Measurements from ENCODE around the gene IFFO2.
"Not testable (repeated sequence)": the region's sequence is repeated elsewhere in the genome, so short reads cannot be mapped to it uniquely, and the experiment has no call there.

IFFO2 gene

DNA sequence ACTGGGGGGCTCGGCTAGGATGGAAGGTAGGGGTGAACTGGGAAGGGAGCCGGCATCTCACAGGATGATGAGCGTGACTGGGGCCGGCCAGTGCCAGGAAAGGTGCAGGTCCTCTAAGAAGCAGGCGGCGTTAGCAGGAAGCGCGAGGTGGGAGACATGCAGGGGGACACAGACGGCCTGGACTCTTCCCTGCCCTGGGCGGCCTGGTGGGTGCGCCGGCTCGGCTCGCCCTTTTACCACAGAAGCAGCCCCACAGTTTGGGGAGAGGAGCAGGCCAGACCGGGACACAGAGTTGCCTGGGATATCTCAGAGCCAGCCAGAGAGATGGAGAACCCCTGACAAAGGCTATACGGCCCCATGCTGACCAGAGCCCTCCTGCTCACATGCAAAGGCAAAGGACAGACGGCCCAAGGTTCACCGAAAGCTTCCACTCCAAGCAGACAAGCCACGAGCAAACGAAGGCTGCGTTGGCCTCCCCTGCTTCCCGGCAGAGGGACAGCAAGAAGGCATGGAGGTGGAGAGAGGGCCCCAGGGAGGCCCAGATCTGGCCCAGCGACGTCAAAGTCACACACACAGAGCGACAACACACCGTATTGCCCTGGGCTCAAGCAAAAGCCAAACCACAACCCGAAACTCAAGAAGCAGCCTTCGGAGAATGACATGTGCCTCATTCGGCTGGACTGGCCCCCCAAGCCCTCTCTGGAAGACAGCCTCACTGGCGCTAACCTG is 39.2 kb downstream of the IFFO2 start:
- DNase-seq: no peak

DNA sequence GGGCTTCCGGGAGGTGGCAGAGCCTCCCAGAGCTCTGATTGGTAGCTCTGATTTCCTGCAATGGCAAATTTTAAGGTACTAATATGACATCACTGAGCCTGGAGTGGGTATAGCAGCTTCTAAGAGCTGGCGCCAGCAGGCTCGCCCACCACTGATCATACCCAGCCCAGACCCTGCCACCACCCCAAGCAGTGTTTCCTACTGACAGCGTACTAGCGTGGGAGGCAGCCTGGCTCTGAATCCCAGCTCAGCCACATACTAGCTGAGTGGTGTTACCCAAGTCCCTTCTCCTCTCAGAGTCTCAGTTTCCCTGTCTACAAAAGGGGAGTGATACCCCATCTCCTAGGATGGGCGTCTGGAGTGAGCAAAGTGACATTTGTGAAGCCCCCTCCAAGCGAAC is 41.1 kb downstream of the IFFO2 start:
- no peak for DNase-seq

DNA sequence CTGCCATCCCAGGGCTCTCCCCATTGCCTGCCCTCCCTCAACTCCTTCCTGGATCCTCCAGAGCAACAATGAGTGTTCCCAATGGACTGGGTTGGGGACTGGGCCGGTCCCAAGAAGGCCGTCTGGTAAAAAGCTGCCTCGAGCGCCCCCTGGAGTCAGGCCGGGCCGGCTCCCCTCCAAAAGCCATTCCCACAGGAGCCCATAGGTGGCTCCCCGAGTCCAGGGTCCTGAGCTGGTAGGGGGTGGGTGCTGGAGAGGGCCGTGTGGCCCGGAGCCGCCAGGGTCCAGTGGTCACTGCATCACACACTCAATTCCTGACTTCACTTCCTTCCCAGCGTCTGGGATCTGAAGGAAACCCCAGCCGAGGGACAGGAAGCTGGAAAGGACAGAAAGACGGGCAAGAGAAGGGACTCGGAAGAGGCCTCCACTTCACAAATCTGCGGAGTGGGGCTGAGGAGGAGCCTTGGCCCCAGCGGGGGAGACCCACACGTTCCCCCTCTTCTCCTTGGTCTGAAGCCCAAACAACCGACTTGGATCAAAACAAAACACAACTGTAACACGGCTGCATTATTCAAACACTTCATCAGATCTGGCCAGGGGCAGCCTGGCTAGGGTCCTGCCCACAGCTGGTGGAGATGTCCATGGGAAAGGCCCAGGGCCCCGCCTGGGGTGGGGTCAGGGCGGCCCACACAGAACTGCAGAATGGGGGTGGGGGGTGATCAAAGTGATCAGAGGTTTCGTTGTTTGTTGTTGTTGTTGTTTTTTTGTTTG is 43.2 kb downstream of the IFFO2 start:
- DNase-seq: peak; percentile 79

DNA sequence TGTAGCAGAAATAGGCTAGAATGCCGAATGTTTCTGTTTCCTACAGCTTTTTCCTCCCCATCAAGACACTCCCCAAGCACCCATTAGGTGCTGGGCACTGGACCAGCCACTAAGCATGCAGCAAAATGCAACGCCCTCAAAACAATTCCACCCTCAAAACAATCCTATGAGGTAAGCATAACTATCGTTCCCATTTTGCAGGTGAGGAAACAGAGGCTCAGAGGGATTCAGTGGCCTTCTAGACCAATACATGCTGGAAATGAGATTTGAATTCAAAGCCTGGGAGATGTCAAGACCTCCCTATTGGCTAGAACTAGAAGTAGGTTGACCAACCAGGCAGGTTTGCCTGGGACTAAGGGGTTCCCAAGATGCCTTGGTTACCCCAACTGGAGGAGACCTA is 43.9 kb downstream of the IFFO2 start:
- no peak for DNase-seq

DNA sequence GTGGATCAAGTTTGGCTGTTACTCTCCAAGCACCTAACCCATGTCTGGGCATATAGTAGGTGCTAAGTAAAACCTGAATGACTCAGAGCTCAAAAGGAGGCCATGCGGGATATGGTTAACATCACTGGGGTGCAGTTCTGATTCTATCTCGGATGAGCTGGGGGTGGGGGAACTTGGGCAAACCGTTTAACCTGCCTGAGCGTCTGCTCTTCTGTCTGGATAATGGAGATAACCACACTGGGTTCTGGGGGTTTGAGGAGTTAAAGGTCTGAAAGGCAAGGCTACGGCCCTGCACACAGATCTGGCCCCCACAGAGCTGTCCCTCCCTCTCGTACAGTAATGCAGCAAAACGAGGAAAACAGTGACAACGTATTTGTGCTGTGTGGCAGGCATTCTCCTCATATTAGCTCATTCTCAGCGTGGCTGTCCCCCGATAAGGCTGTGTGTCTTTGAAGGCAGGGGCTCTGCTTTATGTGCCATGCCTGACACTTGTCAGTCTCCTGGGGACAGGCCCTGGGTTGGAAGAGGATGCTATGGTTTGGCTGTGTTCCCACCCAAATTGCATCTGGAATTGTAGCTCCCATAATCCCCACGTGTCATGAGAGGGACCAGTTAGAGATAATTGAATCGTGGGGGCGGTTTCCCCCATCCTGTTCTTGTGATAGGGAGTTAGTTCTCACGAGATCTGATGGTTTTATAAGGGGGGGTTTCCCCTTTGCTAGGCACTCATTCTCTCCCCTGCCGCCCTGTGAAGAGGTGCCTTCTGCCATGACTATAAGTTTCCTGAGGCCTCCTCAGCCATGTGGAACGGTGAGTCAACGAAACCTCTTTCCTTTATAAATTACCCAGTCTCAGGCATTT is 47.3 kb downstream of the IFFO2 start:
- DNase-seq: peak; percentile 42

DNA sequence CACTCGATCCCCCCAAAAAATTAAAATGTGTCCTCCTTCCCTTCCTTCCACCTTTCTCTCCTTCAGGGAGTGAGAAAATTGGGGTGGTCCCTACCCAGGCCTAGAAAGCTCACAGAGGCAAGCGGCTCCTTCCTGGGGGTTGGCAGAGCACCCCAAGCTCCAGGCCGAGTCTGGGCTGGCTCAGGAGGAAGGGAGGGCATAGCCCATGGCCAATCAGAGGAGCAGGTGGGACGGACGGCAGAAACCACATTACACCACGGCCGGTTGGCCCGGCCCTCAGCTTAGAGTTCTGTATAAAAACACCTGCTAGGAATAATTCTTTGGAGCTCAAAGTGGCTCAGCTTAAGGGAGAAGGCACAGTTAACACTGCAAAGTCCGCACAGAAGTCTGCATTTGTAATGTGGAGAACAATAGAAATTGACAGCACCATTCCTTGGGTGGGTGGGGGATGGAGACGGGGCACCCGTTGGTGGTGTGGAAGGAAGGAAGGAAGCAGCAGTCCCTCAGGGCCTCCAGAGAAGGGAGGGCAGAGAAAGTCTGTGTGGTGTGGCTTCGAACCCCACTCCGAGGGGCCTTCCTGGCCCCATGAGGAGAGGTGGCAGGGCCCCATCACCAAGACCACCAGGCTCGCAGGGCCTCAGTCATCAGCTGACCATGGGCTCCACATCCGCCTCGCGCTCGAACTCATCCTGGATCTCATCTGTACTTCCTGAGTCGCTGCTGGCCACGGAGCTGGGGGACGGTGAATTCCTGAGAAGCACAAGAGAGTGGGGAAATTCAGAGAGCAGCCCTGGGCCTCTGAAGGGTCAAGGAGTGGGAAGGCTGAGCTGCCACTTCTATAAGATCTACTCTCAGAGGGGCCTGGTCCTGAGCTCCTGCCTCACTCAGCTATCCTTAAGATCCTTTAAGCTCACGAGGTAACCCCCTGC is 48.3 kb downstream of the IFFO2 start:
- no peak for DNase-seq

DNA sequence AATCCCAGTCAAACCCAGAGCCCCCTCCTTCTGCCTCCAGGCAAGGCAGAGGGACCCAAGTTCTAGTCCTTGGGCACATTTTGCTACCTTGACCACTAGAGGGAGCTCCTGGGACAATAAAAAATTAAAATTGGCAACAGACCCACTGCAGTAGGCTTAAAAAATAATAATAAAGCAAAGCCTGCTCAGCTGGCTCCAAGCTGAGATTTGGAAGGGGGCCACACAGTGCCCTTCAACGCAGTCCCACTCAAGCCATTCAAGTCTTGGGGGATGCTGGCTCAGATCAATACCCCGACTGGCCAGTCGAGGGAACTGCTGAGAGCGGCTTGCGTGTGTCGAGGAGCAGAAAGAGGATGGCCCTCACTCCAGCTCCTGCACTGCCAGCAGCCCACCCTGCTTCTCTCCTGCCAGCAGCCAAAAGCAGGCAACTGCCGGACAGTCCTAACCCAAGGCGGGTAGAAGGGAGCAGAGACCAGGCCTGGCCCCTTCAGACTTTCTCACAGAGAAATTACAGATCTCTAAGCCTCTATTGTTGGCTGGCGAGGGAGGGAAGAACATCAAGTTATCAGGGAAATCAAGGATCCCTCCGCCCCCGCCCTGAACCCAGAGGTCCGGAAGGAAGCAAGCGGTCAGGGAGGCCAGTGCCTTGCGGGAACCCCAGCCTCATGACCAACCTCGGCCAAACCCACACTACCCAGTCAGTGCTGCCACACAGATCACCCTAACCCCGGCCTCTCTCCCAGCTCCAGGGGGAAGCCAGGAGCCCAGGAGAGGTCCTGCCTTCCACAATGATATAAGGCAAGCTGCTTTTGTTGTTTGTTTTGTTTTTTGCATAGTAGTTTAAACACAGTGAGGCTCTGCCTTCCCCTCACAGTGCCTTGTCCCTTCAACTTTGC is 49.2 kb downstream of the IFFO2 start:
- peak; percentile 59 for DNase-seq

DNA sequence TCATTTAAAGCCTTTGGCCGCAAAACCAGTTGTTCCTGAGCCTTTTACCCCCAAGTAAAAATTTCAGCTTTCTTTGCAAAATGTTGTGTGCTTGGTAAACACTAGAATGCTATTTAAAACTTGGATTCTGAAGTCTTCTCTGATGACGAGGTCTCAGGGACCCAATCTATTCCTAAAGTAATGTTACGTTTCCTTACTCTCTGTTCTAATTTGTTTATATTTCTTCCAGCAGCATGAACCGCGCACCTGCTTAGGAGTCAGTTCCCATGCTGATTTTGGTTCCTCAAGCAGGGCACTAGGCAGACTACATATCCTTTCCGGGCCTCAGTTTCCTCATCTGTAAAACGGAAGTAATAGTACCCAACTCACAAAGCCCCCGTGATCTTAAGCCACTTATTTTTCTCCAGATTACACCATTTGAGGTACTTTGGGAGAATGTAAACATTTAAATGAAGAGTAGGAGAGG is 53.2 kb downstream of the IFFO2 start:
- DNase-seq: no peak

DNA sequence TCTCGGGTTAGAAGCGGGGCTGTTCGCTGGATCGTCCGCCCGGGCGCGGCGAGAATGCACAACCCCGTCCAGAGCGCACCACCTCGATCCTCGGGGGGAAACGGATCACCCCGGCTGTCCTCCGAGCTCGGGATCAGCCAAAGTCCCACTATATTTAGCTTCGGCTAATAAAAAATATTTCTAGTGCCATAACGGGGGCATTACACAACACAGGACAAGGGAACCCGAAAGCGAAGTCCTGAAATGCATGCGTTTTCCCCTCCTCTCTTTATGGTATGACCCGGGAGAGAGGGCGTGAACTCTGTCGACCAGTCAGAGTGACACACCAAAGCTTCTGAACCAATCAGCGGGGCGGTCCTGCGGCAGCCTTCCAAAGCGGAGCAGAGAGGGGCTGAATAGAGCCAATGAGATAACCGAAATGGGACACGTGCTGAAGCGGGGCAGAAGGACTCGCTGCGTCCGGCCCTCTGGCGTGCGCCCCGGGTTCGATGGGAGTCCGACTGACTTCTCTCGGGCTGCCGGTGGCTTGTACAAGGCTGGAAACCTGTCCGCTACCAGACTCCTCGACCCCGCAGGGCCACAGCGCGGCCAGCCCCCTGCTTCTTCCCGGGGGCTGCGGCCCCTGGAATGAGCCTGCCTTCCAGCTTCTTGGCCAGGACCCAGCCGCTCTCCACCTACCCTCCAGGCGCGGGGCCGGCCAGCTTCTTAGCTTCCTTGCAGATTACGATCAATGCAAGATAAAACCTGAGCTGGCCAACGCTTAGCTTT is 53.8 kb downstream of the IFFO2 start, which contains the start of gene ALDH4A1:
Gene ALDH4A1, minus strand, starts transcription at position 33 of the 768 bp plus-strand sequence. Its CDS starts 32 bp downstream, at position 1.
- peak; percentile 94 for DNase-seq

DNA sequence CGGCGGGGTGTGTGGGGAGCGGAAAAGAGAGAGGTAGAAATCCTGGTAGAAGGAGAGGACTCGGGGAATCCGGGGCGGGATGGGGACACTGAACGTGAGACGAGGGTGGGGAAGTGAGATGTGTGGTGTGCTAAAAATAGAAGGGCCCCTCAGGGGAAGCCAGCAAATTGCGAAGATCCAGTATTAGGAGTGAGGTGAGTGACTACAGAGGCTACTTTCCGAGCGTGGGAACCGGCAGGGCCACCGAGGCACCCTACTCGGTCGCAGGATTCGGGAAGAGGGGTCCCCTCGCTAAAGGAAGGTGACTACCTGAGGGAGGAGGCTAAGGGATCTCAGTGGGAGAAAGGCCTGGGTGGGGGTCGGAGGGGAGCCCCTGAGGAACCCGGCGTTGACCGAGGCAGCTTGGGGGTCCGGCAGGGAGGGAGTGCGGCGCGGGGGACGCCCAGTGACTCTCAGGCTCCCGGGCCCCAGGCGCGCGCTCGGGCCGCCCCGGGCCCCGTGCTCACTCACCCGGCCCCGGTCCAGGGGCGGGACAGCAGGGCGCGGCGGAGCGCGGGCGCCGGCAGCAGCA is 54.4 kb downstream of the IFFO2 start:
- DNase-seq: no peak

DNA sequence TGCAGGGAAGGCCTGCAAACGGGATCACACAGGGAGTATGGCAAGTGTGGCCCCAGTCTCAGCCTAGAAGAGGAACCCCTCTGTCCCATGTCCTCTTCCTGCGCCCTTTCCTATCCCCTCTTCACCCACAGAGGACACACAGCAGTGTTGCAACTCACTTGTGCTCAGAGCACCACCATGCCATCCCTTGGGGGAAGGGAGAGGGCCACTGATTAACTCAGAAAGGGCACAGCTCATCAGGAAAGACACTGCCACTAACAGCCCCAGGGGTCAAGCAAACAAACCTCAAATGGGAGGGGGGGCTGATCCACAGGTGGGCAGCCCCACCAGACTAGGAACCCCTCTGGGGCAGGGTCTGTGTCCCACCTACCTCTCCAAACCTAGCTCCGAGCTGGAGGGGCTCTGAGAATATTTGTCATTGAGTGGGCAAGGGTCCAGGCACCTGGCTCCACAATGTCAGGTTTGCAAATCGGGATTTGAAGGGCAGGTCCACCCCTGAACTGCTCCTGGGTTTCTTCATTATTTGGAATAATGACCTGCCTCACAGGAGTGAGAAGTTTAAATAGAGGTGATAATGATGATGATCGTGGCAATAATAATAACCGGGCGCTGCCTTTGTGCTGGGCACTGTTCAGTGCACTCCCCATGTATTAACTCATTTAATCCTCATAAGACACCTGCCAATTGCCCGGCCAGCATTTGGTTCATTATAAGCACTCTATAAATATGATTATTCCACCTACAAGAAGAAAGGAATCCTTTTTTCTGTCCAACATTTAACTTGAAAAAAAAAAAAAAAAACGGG is 55.1 kb downstream of the IFFO2 start:
- DNase-seq: no peak

DNA sequence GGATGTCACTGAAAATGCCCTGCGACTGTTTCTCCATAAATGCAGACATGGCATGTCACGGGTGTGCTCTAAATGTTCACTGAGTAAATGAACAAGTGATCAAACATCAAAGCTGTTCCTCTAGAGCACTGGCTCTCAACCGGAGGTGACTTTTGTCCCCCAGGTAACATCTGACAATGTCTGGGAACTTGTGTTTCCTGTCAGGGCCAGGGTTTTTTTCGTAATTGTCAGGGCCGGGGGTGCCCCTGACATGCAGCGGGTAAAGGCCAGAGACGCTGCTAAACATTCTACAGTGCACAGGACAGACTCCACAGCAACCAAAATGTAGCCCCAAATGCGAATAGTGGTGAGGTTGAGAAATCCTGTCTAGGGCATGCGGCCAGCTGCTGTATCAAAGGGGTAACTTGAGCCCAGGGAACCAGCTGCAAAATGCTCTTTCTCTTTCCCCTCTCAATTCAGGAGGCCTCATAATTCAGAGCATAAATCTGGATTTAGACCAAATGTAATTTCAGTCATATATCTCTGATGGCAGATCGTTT is 56.1 kb downstream of the IFFO2 start:
- DNase-seq: no peak

DNA sequence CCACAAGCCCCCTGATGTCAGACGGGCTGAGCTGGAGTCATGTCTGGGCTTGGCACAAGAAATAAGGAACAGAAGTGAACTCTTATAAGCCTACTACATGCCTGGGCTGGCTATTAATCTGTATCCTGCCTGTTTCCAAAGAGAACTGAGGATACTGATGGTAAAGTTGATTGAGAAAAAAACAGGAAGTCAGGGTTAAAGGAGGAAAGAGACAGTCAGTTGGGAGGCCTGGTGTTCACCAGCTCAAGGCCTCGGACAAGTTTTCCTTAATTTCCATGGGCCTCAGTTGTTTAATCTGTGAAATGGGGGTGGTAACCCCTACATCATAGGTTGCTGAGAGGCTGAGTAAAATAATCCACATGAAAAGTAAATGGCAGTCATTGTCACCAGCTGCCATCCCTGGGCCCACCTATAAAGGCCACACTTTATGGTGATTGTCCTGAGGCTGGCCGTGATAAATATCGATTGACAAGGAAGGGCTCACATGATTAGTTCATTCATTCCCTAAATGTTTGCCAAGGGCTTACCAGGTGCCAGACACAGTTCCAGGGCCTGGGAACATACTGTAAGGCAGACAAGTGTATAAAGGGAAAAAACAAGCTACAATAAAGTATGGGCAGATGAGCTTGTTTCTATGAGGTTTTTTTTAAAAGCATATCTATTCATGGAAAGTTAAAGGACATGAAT is 57.0 kb downstream of the IFFO2 start:
- no peak for DNase-seq

DNA sequence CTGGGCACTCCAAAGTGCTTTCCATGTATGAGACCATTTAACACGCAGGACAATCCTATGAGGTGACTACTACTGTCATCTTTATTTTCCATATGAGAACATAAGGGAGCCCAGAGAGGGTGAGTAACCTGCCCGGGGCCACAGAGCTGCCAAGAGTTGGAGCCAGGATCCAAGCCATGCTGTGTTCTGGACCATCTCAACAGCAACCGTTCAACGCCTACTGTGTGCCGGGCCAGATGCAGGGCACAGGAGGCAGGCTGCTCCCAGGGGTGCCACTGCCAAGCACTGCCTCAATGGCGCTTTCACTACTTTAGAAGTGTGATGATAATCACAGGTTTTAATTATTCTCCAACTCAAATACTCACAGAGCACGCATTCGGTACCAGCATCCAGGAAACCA is 57.9 kb downstream of the IFFO2 start:
- DNase-seq: no peak

DNA sequence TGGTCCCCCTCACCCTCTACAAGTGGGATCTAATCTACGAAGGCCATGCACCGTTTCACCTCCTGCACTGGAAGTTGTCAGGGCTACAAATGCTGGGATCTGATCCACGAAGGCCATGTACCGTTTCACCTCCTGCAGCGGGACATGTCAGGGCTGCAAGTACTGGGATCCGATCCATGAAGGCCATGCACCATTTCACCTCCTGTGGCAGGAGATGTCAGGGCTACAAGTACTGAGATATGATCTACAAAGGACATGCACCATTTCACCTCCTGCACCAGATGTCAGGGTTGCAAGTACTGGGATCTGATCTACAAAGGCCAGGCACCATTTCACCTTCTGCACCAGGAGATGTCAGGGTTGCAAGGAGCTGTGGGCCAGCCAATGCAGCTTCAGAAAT is 61.2 kb downstream of the IFFO2 start:
- DNase-seq: no peak

DNA sequence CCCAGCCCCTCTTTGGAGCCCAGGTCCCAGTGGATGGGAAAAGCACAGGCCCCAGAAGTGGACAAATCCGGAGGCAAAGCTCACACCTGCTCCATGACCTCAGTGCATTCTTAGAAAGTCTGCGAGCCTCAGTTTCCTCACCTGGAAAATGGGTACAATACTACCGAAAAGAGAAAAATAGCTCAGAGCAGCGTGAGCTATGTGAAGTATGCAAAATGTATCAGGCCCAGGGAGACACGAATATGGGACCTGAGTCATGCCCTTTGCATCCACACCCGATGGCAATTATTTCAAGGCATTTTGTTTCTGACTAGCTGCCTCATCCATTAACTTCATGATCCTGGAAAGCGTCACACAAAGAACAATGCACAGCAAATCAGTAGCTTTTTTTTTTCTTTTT is 63.4 kb downstream of the IFFO2 start:
- no peak for DNase-seq

DNA sequence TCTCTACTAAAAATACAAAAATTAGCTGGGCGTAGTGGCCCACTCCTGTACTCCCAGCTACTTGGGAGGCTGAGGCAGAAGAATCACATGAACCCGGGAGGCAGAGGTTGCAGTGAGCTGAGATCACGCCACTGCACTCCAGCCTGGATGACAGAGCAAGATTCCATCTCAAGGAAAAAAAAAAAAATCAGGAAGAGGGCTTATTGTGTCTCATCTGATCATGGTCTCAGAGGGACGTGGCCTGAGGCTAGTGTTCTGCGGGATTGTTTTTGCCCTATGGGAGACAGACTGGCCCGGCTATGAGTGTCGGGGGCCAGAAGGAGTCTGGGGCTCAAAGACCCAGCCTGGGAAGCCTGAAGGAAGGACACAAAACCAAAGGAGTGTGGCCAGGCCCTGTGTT is 64.6 kb downstream of the IFFO2 start:
- not testable (repeated sequence) for DNase-seq

DNA sequence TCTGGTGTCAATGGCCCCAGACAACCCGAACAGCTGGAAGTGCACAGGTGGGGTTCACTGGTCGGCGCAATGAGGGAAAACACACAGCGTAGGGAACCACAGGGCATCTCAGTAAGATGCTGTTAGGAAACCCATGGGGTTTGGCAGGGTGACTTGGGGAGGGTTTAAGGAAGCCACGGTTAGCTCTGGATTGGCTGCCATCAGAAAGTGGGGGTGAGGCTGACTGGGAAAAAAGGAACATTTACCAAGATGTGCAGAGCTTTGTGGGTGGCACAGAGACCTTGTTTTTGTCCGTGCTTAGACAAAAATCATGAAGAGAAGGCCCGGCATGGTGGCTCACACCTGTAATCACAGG is 65.1 kb downstream of the IFFO2 start:
- no peak for DNase-seq

Data from activated naive CD4-positive, alpha-beta T cell treated with Interleukin-2 at 50 U/mL for 16 hours (primary cell).